K562 (cell line): ENCODE measurements around the gene OR4D9. TPM values are rescaled to one million over a fixed set of nuclear protein-coding genes. Genes with fewer than 3 reads are reported as not detected.

Source experiments
- ATAC-seq: fragments of 200-7000 bp; cut with Tn5 transposase; 3 replicates; pipeline ENCODE4 v1.9.1; 2020; ENCODE audit warnings: moderate library complexity
- BruUV-seq: library from RNA; stranded (reverse); fragments of 400-500 nt; replicated peaks from 2 replicates; lab custom pipeline; 2021; lab: Mats Ljungman, UMichigan
- CTCF ChIA-PET: fragments of 300-600 bp; formaldehyde crosslinking; extraction: SDS; loops from one replicate; lab custom pipeline; 2021; ENCODE audit warnings: low intra/inter-chr PET ratio; lab: Yijun Ruan, JAX
- POLR2A ChIA-PET: fragments of 300-600, 350-650 bp; sonication (Branson Sonifier 250); formaldehyde crosslinking; extraction: SDS; loops from one replicate; lab custom pipeline; 2021; ENCODE audit warnings: antibody characterized with exemption, inconsistent platforms; lab: Yijun Ruan, JAX
- DNase-seq, 4 experiments: peaks; one replicate each; pipeline versions ENCODE4 v3.0.0 to v3.0.0-alpha.2; 2011 to 2018; ENCODE audit warnings: low spot score in 3 of 4, mixed read lengths in 3 of 4; ENCODE audit errors: extremely low read depth in 1 of 4
- FAIRE-seq: peaks from 2 replicates; lab custom pipeline; 2011; peaks lifted over from hg19 to GRCh38; lab: Jason Lieb, UNC
- H2AFZ ChIP-seq: 2 replicates; pipeline ENCODE4 v1.6.0; 2011; ENCODE audit warnings: low read depth, low read length, control low read depth, inconsistent platforms
- H3K27ac ChIP-seq: fragments of 200-600 bp; 3 replicates; pipeline ENCODE4 v1.8.0; 2011; ENCODE audit warnings: low read depth, mild to moderate bottlenecking, control low read depth, inconsistent platforms, low read length, moderate library complexity, mixed read lengths; ENCODE audit errors: extremely low read depth
- H3K27me3 ChIP-seq, 2 experiments: fragments of 300-600 bp in 1 of 2; 2 replicates in 1 of 2; 3 replicates in 1 of 2; pipeline versions ENCODE4 v1.6.0 to v1.8.0; 2011; ENCODE audit warnings: inconsistent platforms in 2 of 2, low read length in 2 of 2, mild to moderate bottlenecking in 1 of 2, mixed read lengths in 1 of 2, moderate library complexity in 1 of 2; ENCODE audit not compliant: control insufficient read depth in 2 of 2, insufficient read depth in 2 of 2
- H3K36me3 ChIP-seq: fragments of 300-600 bp; 3 replicates; pipeline ENCODE4 v1.8.0; 2011; ENCODE audit warnings: mild to moderate bottlenecking, low read length, inconsistent platforms; ENCODE audit not compliant: control insufficient read depth, insufficient read depth
- H3K4me1 ChIP-seq, 2 experiments: fragments of 200-600 bp in 1 of 2; replicated peaks in 1 of 2; 2 replicates in 1 of 2; 3 replicates in 1 of 2; pipeline versions ENCODE4 v1.5.1 to v1.8.0; 2011; ENCODE audit warnings: inconsistent platforms in 2 of 2, low read length in 2 of 2, mild to moderate bottlenecking in 1 of 2, mixed read lengths in 1 of 2, moderate library complexity in 1 of 2; ENCODE audit not compliant: control insufficient read depth in 2 of 2, insufficient read depth in 2 of 2
- H3K4me2 ChIP-seq: 2 replicates; pipeline ENCODE4 v1.6.1; 2011; ENCODE audit warnings: low read length, control low read depth, inconsistent platforms, mixed read lengths; ENCODE audit not compliant: insufficient read depth
- H3K4me3 ChIP-seq: fragments of 200-600 bp; sonication (generic), shearing (Covaris generic); 2 replicates; pipeline ENCODE4 v1.5.1; 2016; ENCODE audit warnings: control low read depth, inconsistent platforms
- H3K79me2 ChIP-seq: fragments of 200-600 bp; 3 replicates; pipeline ENCODE4 v1.8.0; 2011; ENCODE audit warnings: low read length, inconsistent platforms; ENCODE audit not compliant: control insufficient read depth, insufficient read depth
- H3K9ac ChIP-seq, 2 experiments: 2 replicates each; pipeline versions ENCODE4 v1.6.0 to v1.6.1; 2011; ENCODE audit warnings: low read depth in 2 of 2, low read length in 2 of 2, control low read depth in 1 of 2, inconsistent platforms in 1 of 2, mild to moderate bottlenecking in 1 of 2, mixed read lengths in 1 of 2; ENCODE audit not compliant: insufficient read depth in 1 of 2
- H3K9me1 ChIP-seq: one replicate; pipeline ENCODE4 v1.6.0; 2011; ENCODE audit warnings: inconsistent platforms, mild to moderate bottlenecking, low read length, moderate library complexity; ENCODE audit not compliant: control insufficient read depth, insufficient read depth
- H3K9me3 ChIP-seq: replicated peaks from 2 replicates; pipeline ENCODE4 v1.5.1; 2011; ENCODE audit warnings: low read depth, low read length, inconsistent platforms; ENCODE audit not compliant: control insufficient read depth, insufficient read depth
- H4K20me1 ChIP-seq: replicated peaks from 2 replicates; pipeline ENCODE4 v1.6.1; 2011; ENCODE audit warnings: low read length, inconsistent platforms, mixed read lengths; ENCODE audit not compliant: control insufficient read depth, insufficient read depth
- E4F1 ChIP-seq: fragments of 250-450 bp; sonication (Bioruptor Pico); IDR thresholded peaks from 2 replicates; pipeline ENCODE4 v1.5.0; 2021; ENCODE audit warnings: mild to moderate bottlenecking, borderline replicate concordance
- ERF ChIP-seq: fragments of 450-650 bp; formaldehyde crosslinking; IDR thresholded peaks from 2 replicates; pipeline ENCODE4 v1.4.0; 2020; ENCODE audit warnings: mild to moderate bottlenecking, mixed read lengths
- FOXK2 ChIP-seq, 2 experiments: fragments of 450-650 bp; IDR thresholded peaks in 1 of 2; conservative IDR thresholded peaks in 1 of 2; 2 replicates each; pipeline ENCODE4 v1.6.1; 2016; ENCODE audit warnings: low read depth in 2 of 2, mild to moderate bottlenecking in 1 of 2
- GTF2A2 ChIP-seq: IDR thresholded peaks from 2 replicates; pipeline ENCODE4 v1.6.1; 2016; ENCODE audit warnings: mild to moderate bottlenecking, missing genetic modification characterization, missing compliant biosample characterization
- JUNB ChIP-seq: fragments of 450-650 bp; formaldehyde crosslinking; conservative IDR thresholded peaks from 2 replicates; pipeline ENCODE4 v1.4.0; 2020; ENCODE audit warnings: mild to moderate bottlenecking
- KDM2B ChIP-seq: fragments of 250-450 bp; sonication (Bioruptor Pico); IDR thresholded peaks from 2 replicates; pipeline ENCODE4 v1.8.0; 2021; ENCODE audit warnings: mild to moderate bottlenecking, moderate library complexity
- POLR3G ChIP-seq: IDR thresholded peaks from 2 replicates; pipeline ENCODE4 v1.6.1; 2011; ENCODE audit not compliant: insufficient read length, insufficient replicate concordance; ENCODE audit errors: extremely low read depth
- RBFOX2 ChIP-seq: fragments of 200-400 bp; formaldehyde crosslinking; IDR thresholded peaks from 2 replicates; pipeline ENCODE4 v1.6.1; 2017; ENCODE audit warnings: low read depth, mild to moderate bottlenecking, low read length, moderate library complexity
- ZNF407 ChIP-seq: fragments of 450-650 bp; IDR thresholded peaks from 2 replicates; pipeline ENCODE4 v1.6.1; 2016; ENCODE audit warnings: low read depth
- whole genome bisulfite sequencing: fragments of 100-300 bp; shearing (Covaris generic); methylation state at CpG from one replicate; pipeline ENCODE4 v1.1.6; 2016; ENCODE audit warnings: low coverage, mixed read lengths; ENCODE audit not compliant: insufficient coverage; ENCODE audit errors: missing lambda C conversion rate; 5-methylcytosine and 5-hydroxymethylcytosine counted together
- in situ Hi-C: fragments of 300-500 bp; cut with MboI; formaldehyde crosslinking; loops from 4 replicates; pipeline ENCODE4 v1.15.0; 2018; ENCODE audit warnings: inconsistent platforms, mixed read lengths
- intact Hi-C: fragments of 100-400 bp; cut with micrococcal nuclease; formaldehyde crosslinking; loops from 2 replicates; pipeline ENCODE4 v1.14.2; 2022
- polyA plus RNA-seq, 8 experiments: library from polyadenylated mRNA; depleted of rRNA in 4 of 8; stranded (reverse) in 5 of 8; unstranded in 3 of 8; fragments of >200 nt; fragmentation: Nextera tagmentation in 2 of 8; fragmentation: Illumina TruSeq in 1 of 8; extraction: Ambion mirVana in 2 of 8; extraction: Trizol in 1 of 8; gene quantifications; 2 replicates each; pipeline versions ENCODE4 v1.2.1 to v1.2.3, GENCODE V29; 2011 to 2014; ENCODE audit warnings: inconsistent platforms in 1 of 8, missing spikeins in 1 of 8
- total RNA-seq, 7 experiments: library from RNA; depleted of rRNA in 6 of 7; stranded (reverse); fragments of >200 nt in 6 of 7; fragmentation: Illumina TruSeq in 2 of 7; extraction: Trizol in 2 of 7; gene quantifications; 2 replicates each; pipeline versions ENCODE4 v1.2.1 to v1.2.3, GENCODE V29; 2011 to 2021; ENCODE audit warnings: low replicate concordance in 1 of 7

OR4D9 gene
- total and polyA plus RNA-seq, 9 of the 15 experiments (the other 6 are each of a cell fraction or from before 2014, with no cell fraction given): not detected

DNA sequence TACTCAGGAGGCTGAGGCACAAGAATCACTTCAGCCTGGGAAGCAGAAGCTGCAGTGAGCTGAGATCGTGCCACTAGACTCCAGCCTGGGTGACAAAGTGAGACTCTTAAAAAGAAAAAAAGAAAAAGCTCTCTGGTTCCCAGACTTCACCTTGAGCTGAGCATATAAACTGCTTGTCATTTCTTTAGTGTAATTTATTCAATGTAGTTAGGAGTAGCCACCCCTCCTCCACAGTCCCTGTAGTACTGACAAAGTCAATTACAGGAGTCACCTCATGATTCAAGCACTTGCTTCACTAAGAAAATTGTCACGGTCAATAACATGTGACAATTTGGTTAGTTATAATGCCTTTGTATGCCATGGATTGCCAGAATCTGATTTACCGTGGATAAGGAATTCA lies 31.0 kb upstream of the OR4D9 start (continued):
- TF ChIP-seq JUNB (CRISPR knock-in tag) (no peak), E4F1 (CRISPR knock-in tag) (no peak), RBFOX2 (no peak), ERF (CRISPR knock-in tag) (no peak)

GRCh38 chr11:59501931-59502330 lies 9.4 kb upstream of the OR4D9 start:
- in situ Hi-C loops (no loop called here), intact Hi-C loops (no loop called here)
- no peak overlapping the region for H3K27ac ChIP-seq
- H3K36me3 ChIP-seq: no peaks in the 10 kb centered on the region
- POLR2A ChIA-PET: interaction anchor here (1.1 kb wide), 1 partner anchor 16 kb away, joined by 4 read pairs; no protein-coding TSS in a partner anchor
- peaks cover 4% of the 10 kb centered on the region; the same call in 1 of the 2 replicates for H3K9me3 ChIP-seq
- H3K9me1 ChIP-seq: no peaks in the 10 kb centered on the region
- DNase-seq (no peak), ATAC-seq (no peak), FAIRE-seq (no peak)
- H3K4me3 ChIP-seq: no peak overlapping the region
- no peaks in the 10 kb centered on the region for H3K4me1 ChIP-seq
- H2AFZ ChIP-seq: no peak overlapping the region
- H3K9ac ChIP-seq: no peak overlapping the region
- no TSS peak for BruUV-seq
- no peaks in the 10 kb centered on the region for H3K79me2 ChIP-seq
- 0% methylated on average over 1 of the region's 1 CpG for WGBS
- CTCF ChIA-PET: no interaction called here
- no peak overlapping the region for H3K4me2 ChIP-seq
- peaks cover 0 to 3% of the 10 kb centered on the region in 2 experiments; a peak in 1 of 5 replicates for H3K27me3 ChIP-seq
- no peaks in the 10 kb centered on the region for H4K20me1 ChIP-seq
- no peak for TF ChIP-seq POLR3G
- TF ChIP-seq FOXK2 (conservative IDR thresholded peaks at IDR 0.05 in 1 of 2, IDR thresholded peaks at IDR 0.05 in 1 of 2; ENCODE audit: low read depth in 2 of 2): no peak
- TF ChIP-seq GTF2A2 (tag): no peak
- TF ChIP-seq KDM2B (CRISPR knock-in tag): no peak
- no peak for TF ChIP-seq ZNF407
